ENCODE data around the gene RAET1E.

DNA sequence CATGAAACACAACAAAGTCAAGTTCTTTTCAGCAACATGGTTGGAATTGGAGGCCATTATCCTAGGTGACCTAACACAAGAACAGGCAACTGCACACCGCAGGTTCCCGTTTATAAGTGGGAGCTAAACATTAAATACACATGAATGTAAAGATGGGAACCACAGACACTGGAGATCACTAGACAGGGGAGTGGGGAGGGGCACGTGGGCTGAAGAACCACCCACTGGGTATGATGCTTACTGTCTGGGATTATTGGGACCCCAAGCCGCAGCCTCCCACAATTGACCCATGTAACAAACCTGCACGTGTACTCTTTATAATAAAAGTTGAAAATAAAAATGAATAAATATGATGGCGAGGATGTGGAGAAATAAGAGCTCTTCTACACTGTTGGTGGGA is 33.6 kb upstream of the RAET1E start:
- no peak for TF ChIP-seq POLR2A (IDR thresholded peaks at IDR 0.05)
- TF ChIP-seq CTCF (IDR thresholded peaks at IDR 0.05): no peak
- no peak for TF ChIP-seq EP300 (IDR thresholded peaks at IDR 0.05)

All from sigmoid colon (tissue), 4 donors.